SK-N-MC (cell line): ENCODE data around the gene FRMD3.

Experiments
- EZH2 ChIP-seq: fragments of 200-600 bp; sonication (generic); IDR thresholded peaks from one replicate; pipeline ENCODE4 v1.6.1; 2017; ENCODE audit warnings: antibody characterized with exemption
- POLR2AphosphoS5 ChIP-seq: IDR thresholded peaks from 2 replicates; pipeline ENCODE4 v1.6.1; 2012; ENCODE audit warnings: mild to moderate bottlenecking, low read depth, low read length, borderline replicate concordance

DNA sequence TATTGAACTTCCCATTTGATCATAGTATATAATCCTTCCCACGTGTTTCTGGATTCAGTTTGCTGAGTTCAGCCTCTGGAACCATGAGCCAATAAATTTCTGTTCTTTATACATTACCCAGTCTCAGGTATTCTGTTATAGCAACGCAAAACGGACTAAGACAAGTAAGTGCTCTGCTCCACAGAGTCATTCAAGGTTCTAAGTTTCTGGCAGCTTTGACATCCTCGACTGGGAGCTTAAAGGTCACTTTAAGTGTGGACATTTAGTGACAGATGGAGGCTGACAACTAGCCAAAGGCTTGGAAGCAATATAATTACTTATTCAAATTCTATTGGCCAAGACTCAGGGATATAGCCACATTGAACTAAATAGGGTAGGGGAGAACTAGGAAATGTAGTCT is 297.5 kb downstream of the FRMD3 start:
- TF ChIP-seq POLR2AphosphoS5 = no peak
- TF ChIP-seq EZH2 = no peak
